Muscle of back (tissue), 11 donors: Measurements from ENCODE around the gene TTC28. TPM values are rescaled to one million over a fixed set of nuclear protein-coding genes. Genes with fewer than 3 reads are reported as not detected.
A peak's percentile ranks its signal among the peaks of the same experiment; 100 is the strongest.

Experiments
- DNase-seq, 3 donors: peaks; one replicate each; pipeline versions ENCODE4 v3.0.0 to v3.0.0-alpha.2; 2013
- polyA plus RNA-seq, 10 donors: library from polyadenylated mRNA; unstranded; fragments of 120-200 nt; gene quantifications; one replicate each; pipeline ENCODE4 v1.2.1, GENCODE V29; 2013; ENCODE audit not compliant: insufficient read length in 10 of 10

Gene TTC28
- polyA plus RNA-seq, 10 donors: 21.0 to 29.9 (median 24.9) TPM

DNA sequence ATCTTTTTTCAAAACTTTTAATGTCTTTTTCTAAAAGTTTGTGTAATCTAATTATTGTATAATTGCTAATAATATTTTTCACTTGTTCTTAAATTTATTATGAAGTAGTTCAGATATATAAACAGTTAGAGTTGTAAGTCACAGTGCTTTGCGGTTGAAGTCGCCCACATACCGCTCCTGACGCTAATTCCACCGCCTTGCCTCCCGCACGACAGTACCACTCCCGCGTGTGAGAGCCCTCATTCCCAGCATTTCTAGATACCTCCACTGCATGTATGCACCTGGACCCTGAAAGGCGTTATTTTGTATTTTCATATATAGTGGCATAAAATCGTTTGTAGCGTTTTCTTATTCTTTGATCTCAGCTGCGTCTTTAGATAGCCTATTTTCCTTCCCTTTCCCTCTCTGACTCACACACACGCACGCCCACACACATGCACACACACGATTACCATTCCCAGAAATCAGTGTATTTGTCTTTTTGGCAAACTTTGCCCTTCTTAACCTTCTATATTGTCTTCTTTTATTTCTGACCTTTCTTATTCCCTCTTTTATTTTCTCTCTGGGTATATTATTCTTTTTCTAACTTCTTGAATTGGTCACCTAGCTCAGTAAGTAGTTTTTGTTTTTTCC lies 704.1 kb downstream of the TTC28 start:
- no peak for DNase-seq

DNA sequence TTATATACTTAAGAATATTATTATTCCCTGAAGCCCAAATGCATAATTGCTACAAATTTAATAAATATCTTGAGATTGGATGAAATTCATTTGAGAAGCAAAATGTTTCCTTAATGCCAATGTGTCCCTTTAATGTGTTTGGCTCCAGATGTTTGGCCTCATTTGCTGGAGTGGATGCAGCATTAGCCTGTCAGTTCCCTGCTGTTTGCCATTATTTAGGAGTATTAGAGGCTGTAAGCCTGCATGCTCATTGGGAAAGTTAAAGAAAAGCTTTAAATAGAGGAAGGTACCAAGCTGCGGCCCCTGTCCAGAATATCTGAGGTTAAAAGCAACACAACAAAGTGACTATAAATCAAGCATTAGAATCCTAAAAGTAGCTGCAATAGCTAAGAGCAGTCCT lies 705.8 kb downstream of the TTC28 start:
- DNase-seq: no peak

DNA sequence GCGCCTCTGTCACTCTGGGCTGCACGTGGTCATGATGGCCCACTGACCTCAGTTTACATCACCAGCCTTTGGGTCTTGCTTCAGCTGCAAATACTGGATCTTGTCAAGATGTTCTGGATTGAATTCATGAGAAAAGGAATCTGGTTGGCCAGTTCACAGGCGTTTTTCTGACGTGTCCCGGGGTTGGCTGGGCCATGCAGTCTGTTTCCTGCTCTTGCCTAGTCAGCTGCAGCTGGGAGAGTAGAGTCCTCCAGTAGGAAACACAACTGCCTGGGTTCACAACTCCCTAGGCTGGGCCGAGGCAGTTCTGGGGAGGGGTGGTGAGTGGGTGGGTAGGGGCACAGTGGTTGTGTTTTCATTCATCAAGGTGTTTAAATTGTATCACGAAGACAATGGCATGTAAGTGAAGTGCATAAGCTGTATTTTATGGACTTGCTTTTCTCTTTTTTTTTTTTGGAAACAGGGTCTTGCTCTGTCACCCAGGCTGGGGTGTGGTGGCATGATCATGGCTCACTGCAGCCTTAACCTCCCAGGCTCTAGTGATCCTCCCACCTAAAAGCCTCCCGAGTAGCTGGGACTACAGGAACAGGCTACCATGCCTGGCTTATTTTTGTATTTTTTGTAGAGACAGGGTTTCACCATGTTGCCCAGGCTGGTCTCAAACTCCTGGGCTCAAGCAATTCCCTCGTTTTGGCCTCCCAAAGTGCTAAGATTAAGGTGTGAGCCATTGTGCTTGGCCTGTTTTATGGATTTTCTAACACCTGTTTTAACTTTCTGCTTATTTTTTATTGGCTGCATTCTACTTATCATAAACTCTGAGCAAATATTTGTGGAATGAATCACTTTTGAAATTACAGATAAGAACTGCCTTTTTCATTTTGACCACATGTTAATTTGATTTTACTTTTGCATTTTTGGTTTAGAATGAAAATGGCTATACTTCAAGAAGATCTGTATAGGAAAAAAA lies 706.6 kb downstream of the TTC28 start:
- no peak for DNase-seq

DNA sequence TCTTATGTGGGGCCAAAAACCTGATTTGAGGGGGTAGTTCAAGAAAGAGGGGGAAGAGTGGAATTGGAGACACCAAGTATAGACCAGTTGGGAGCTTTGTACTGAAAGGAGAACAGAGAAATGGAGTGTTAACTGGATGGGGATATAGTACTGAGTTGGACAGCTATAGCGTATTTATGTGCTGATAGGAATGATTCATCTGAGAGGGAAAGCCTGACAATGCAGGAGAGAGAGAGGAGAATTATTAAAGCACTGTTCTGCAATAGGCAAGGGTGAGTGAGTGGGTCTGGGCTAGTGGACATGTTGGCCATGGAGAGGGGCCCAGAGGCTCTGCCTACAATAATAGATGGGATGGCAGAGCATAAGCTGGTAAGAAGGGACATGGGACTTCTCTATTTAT lies 707.7 kb downstream of the TTC28 start:
- no peak for DNase-seq

DNA sequence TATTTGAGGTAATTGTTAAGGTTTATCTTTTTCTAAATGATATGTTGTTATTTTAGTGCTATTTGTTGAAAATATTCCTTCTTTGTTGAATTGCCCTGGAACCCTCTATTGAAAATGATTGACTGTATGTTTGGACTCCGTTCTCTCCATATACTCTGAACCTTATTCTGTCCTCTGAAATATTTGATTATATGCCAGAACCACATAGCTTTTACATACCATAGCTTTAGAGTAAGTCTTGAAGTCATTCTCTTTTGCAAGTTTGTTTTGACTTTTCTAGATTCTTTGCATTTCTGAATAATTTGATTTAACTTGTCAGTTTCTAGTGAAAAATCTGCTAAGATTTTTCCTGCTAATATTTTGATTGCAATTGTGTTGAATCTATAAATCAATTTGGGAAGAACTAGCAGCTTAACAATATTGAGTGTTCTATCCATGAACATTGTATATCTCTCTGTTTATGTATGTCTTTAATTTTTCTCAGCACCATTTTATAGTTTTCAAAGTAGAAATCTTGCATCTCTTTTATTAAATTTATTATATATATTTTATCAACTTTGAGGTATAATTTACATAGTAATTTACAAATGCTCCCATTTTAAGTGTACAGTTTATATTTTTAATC lies 708.9 kb downstream of the TTC28 start:
- DNase-seq: no peak

DNA sequence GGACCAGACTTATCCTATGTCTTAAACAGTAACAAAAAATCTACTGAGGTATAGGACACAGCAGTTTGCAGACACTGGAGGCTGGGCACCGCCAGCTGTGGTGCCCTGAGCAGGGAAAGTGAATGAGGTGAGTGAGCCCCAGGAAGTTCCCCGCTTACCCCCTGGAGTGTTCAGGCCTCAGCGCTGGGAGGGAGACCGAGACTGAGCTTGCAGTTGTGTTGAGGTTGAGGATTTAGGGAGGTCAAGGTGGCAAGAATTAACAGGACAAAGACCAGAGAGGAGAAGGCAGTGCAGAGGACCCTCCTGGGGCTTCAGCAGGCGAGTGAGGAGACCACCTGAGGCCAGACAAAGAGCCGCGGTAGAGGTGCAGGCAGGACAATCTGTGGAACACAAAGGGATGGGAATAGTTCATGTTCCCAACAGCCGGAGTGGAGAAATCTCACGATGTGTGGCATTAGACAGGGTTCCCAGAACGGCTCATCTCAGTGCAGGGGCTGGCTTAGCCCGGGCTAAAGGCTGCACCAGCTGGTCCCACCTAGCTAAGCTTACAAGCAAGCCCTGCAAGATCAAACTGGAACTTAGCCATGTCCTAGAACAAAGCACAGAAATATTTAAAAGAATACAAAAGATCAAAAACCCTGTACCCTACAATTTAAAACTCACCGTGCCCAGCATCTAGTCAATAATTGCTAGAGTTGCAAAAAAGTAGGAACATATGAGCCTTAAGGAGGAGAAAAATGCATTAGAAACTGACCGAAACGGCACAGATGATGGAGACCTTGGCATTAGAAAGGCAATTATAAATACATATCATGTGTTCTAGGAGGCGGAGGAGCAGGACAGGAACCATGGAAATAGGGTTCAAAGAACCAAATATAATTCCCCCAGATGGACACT lies 713.2 kb downstream of the TTC28 start:
- DNase-seq: no peak

DNA sequence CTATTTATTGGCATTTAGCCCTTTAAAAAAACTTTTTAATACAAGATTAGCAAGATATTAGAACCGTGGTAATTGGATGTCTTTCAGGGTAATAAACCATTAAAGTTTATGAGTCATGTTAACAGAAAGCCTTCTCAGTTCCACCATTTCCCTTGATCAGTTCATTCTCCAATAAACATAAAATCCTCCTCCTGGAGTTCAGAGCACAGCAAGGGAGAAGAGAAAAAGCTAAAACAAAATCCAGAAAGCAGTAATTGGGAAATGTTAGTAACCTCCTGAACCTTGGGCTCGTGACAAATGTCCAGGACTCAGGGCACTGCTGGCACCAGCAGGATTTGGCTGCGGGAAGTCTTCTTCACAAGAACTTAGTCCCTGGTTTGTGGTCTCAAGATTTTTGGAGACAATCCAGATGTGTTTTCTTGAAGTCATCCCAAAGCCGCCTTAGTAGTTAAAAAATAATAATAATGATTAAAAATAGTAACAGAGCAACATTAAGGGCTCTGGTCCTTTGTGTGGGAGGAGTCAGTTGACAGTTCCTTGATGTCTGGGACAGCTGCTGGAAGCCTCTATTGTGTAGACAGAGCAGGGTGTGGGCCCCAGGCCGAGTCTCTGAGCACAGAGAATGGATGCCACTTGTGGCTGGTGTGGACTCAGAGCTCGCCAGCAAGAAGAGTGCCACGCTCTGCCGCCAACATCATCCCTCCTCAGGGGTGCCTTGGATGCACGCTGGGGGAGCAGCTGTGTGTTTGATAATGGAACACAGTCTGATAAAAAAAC lies 717.2 kb downstream of the TTC28 start:
- peak; percentile 27 to 50 (median 32) for DNase-seq

DNA sequence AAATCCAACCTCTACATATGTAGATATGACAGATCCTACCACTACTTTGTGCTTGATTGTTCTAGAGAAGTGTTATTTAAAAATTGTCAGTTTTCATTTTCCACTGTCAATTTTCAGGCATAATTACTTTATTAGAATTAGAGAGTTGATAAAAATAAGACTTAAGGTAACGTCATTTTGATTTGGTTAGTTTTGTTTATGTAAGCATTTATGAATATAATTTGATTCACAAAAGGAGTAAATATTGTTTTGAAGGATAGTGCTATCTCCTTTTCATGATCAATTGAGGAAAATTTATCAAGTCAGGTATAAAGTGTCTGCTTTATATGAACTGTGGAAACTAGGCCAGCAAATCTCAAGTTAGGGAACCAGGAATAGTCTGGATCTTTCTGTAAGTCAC lies 718.0 kb downstream of the TTC28 start:
- no peak for DNase-seq

DNA sequence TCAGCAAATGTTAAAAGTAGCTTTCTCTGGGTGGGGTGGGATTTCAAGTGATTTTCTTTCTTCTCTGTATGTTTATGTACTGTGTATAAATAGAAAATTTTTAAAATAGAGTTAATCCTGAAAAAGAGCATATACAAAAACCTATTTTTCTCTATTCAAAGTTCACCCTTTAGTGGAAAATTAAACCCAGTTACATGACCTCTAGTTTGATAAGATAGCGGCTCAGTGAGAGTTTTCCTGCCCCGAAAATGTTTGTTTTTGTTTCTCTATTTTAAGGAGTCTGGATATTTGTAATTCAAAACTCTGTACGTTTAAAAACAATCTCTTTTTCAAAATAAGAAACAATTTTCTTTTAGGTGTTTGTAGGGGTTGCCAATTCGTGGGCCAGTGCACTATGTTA lies 718.5 kb downstream of the TTC28 start:
- no peak for DNase-seq

DNA sequence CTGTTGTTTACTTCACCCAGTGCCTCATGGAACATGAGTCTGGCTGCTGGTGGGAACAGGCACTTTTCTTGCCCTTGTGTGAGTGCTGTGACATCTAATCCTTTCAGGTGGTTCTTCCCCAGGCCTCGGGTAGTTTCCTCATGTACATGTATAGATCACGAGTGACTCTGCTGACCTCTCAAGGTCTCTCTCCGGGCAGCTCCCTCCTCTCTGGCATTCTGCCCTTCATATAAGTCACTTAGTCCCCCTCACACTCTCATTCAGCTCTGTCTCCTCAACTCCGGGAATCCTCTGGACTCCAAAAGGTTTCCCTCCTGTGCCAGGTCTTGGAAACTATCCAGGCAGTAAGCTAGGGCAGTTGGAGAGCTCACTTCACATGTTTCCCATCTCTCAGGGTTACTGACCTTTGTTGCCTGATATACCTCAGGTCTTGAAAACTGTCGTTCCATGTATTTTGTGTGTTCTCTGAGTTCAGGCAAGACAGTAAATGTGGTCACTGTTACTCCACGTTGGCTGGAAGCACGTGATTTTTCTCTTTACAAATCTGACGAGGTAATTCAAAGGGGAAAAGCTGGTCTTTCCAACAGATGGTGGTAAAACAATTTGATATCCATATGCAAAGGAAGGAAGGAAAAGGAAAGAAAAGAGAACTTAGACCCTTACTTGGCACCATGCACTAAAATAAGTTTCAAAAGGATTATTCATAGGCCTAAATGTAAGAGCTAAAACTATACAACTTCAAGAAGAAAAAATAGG lies 720.1 kb downstream of the TTC28 start:
- DNase-seq: peak in 1 of 3 donors; percentile 4

DNA sequence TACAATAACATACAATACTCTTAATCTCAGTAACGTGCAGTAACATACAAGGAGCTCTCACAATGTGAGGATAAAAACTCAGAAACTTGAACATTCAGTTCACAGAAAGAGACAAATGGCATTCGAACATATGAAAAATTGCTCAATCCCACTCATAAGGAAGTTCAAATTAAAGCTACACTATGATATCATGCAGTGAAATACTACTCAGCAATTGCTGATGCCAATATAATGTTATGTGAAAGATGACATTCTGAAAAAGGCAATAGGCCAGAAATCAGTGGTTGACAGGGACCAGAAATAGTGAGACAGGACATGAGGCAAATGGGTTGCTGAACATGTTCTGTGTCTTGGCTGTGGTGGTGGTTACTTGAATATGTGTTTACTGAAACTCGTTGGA lies 726.9 kb downstream of the TTC28 start:
- no peak for DNase-seq

DNA sequence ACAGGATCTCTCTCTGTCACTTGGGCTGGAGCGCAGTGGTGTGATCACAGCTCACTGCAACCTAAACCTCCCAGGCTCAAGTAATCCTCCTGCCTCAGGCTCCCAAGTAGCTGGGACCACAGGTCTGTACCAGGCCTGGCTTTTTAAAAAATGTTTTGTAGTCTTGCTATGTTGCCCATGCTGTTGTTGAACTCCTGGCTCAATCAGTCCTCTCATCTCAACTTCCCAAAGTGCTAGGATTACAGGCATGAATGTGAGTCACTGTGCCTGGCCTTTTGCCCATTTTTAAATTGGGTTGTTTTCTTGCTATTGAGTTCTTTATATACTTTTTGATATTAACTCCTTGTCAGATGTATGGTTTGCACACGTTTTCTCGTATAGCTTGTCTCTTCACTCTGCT lies 727.5 kb downstream of the TTC28 start:
- DNase-seq: peak in 2 of 3 donors; percentile 6 to 18

DNA sequence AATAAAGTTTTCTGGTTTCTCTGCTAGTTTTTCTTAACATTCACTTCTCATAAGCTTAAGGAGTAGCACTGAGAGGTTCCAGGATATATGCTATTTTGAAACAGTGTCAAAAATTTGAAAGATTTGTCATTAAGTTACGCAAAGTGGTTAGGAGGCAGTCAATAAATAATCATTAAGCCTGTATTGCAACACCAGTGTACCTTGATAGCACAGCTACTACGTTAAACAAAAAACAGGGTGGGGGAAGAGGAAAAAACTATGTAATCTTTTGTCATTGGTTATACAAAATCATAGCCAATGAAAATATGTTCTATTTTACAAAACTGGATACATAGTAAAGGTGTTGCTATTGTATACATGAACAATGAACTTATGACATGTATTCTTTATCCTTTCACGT lies 730.2 kb downstream of the TTC28 start:
- no peak for DNase-seq

DNA sequence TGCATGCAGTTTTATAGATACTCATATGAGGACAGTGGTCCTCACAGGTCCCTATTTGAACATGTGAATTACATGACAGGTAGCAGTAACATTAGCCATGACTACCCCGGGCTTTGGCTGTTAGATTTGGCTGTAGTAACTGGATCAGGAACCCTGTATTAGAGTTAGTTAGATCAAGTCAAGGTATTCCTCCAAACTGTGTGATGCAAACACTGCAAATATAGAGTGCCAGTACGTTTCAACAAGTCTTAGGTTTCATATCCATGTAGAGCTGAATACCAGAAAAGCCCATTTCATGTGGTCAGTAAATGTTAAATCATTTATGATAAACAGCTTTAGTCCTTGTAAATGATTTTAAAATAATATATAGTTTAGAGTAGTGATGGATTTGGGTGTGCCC lies 731.1 kb downstream of the TTC28 start:
- no peak for DNase-seq

DNA sequence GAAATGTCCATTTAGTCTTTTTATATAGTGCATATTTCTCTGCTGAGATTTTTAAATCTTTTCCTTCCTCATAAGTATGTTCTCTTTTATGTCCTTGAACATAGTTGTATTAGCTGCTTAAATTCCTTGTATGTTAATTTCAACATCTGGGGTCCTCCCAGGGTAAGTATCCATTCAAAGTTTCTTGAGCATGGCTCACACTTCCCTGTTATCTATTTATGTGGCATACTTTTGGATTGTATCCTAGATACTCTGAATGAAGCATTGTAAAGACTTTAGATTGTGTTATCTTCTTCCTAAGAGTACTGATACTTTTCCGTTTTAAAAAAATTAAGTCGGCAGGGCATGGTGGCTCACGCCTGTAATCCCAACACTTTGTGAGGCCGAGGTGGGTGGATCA lies 732.2 kb downstream of the TTC28 start:
- DNase-seq: no peak

DNA sequence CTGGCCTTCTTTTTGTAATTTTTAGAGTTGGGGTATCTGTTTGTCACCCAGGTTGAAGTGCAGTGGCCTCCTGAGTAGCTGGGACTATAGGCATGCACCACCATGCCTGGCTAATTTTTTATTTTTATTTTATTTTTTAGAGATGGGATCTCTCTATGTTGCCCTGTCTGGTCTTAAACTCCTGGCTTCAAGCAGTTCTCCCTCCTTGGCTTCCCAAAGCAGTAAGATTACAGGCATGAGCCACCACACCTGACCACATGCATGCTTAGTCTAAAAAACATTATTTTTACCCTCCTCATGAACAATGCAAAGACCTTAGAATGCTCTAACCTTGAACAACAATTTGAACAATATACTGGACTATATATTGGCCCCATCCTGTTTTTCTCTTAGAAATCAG lies 738.5 kb downstream of the TTC28 start:
- DNase-seq: no peak

DNA sequence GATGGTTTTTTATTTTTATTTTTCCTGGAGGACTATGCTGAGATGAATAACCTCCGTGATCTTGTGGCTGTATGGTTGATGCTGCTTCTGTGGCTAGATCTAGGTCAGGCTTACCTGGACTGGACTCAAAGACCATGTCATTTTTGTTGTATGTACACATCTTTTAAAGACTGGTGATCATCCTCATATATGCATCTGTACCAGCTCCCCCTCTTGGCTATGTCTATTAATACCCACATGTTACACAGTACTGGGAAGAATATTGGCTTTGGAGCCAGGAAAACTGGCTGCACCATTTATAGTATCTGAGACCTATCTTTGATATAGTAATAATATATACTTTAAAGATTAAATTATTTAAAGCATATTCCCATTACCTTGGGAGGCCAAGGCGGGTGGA lies 742.2 kb downstream of the TTC28 start:
- no peak for DNase-seq

DNA sequence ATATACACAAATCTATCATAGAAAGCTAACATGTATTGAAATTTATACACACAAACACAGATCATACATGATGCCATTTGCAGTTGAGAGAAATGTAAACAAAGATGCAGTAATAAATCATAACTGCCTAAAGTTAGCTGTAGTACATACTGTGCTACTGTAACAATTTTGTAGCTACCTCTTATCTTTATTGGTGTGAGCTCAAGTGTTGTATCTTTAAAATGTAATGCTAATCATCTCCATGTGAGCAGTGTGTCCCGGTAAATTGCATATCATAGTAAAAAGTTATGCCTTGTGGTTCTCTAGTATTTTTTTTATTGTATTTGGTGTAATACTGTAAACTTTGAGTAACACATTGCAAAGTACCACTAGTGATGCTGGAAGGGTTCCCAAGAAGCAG lies 743.7 kb downstream of the TTC28 start:
- DNase-seq: no peak

DNA sequence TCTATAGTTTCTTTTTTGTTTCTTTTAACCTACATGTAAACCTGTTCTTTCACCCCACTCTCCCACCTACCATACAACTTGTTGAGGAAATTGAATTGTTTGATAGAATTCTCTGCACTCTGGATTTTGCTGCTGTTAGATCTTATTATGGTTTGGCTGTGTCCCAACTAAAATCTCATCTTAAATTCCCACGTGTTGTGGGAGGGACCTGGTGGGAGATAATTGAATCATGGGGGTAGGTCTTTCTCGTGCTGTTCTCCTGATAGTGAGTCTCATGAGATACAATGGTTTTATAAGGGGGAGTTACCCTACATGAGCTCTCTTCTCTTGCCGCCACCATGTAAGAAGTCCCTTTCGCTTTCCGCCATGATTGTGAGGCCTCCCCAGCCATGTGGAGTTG lies 745.6 kb downstream of the TTC28 start:
- no peak for DNase-seq
